Fibroblast of peridontal ligament (primary cell): ENCODE results near the gene MYLK3.
A peak's percentile ranks its signal among the peaks of the same experiment; 100 is the strongest.
"Not testable (repeated sequence)": the region's sequence is repeated elsewhere in the genome, so short reads cannot be mapped to it uniquely, and the experiment has no call there.

ENCODE experiments used
- DNase-seq: peaks from one replicate; pipeline ENCODE4 v3.0.0-alpha.2; 2010; ENCODE audit errors: extremely low read depth

MYLK3 gene

DNA sequence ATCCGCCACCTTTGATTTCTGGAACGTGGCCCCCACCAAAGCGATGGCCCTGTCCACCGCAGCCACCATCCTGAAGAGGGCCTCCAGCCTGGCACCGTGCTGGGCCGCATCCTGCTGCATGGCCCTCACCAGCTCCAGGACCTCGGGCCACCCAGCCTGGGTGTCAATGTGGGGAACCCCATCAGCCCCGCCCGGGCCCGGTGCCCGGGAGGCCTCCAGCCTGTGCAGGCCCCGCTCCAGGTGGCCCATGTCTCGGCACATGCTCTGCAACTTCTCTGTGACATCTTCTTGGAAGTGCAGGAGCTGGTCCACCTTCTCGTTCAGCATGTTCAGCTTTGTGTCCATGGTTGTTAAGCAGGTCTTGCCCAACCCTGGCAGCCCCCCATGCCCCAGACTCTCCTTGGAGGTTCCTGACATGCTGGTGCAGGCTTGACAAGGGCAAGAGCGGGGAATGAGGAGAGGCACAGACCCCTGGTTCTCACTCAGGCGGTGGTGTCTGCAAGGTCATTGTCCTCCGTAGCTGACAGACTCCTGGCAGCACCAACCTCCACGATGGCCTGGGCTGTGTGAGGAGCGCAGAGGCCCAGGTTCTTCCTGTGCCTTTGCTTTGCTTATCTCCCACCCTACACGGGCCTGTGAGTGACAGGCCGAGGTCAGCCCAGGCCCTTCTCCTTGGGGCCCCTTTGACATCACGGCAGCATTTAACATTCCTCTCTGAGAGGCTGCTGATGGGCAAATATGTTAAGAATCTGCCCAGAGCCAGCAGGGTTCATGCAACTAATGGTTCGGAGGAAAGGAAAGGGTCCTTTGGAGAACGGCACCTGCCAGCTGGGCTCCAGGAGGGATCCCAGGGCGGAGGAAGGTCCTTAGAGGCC, at the start of gene MYLK3:
Gene MYLK3 (minus strand): TSS at position 568 of the 875 bp plus-strand sequence. CDS start 151 bp downstream, at position 417.
- DNase-seq = no peak

GRCh38 chr16:46797501-46797900, 49.4 kb upstream of the MYLK3 start:
- no peak for DNase-seq

DNA sequence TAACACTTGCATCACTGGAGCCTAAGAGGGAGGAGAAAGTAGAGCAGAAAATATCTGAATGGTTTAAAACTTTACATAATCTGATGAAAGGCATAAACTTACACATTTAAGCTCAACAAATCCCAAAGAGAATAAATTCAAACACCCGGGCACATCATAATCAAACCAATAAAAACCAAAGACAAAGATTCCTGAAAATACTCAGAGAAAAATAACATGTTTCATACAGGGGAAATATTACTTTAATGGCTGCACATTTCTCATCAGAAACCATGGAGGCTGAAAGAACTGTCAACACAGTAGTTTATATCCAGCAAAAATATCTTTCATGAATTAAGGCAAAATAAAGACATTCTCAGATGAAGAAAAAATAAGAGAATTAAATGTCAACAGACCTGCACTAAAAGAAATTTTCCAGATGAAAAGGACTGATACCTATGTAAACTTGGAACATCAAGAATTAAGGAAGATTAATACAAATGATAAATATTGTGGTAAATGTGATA, 48.7 kb upstream of the MYLK3 start:
- no peak for DNase-seq

DNA sequence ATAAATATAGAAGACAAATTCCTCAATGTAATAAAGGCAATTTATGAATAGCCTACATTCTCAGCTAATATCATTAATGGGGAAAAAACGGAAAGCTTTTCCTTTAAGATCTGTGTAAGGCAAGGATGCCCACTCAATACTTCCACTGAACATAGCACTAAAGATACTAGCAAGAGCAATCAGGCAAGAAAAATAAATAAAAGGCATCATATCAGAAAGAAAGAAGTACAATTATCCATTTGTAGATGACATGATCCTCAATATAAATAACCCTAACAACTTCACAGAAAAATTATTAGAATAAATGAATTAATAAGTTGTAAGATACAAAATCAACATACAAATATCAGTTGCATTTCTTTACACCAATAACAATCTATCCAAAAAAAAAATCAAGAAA, 45.7 kb upstream of the MYLK3 start:
- DNase-seq = no peak

DNA sequence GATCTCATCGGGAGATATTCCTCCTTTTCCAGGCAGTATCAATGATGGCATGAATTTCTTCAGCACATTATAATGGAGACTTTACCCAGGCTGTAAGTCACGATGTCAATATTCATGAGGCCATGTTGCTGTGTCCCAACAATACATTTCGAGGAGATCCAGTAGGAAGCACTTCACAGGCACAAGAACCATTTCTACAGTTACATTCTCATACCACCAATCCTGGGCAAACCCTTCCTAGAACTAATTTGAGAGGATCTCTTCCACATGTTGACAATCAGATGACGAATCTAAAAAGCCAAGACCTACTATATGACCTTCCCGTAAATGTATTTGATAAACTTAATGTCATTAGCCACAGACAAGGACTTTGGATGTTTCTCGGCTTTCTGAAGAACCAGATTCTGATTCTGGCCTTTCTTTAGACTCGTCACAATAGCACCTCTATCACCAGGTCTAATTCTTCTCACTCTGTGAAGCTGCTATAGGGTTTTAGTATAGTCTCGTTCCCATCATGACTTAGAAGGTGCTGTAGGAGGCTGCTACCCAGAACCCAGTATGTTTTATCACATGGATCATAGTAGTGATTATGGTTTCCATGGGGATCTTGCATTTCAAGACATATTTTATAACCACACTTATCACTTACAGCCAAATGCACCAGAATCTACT, 42.6 kb upstream of the MYLK3 start:
- peak; percentile 6 for DNase-seq

GRCh38 chr16:46789499-46790414, 41.6 kb upstream of the MYLK3 start:
- DNase-seq = peak; percentile 51

DNA sequence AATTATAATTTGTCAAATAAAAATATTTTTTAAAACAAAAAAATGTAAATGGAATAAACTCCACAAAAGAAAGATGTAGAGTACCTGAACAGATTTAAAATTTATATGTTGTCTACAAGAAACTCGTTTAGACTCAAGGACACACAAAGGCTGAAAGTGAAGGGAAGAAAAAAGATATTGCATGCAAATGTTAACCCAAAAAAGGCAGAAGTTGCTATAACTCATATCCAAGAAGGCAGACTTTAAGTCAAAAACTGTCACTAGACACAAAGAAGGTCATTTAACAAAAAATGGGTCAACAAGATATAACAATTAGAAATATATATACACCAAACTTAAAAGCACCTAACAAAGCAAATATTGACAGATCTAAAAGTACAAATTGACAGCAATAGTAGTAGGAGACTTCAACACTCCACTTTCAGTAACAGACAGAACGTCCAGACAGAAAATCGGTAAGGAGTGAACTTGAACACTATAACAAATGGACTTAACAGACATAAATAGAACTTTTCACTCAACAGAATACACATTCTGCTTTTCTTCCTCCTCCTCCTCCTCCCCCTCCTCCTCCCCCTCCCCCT, 40.8 kb upstream of the MYLK3 start:
- no peak for DNase-seq

DNA sequence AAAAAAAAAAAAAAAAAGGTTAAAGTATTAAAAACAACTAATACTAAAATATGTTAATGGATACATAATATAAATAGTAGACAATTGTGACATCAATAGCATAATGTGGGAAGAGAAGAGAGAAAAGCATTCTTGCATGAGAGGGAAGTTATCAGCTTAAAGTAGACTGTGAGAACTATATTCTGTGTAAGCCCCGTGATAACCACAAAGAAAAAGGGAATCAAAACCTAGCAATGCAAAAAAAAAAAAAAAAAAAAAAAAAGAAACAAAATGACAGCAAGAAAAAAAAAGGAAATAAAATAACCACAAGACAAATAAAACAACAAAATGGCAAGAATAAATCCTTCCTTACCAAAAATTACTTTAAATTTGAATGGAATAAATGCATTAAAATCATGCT, 39.8 kb upstream of the MYLK3 start:
- DNase-seq = no peak

GRCh38 chr16:46785076-46785845, 37.1 kb upstream of the MYLK3 start:
- DNase-seq = no peak

DNA sequence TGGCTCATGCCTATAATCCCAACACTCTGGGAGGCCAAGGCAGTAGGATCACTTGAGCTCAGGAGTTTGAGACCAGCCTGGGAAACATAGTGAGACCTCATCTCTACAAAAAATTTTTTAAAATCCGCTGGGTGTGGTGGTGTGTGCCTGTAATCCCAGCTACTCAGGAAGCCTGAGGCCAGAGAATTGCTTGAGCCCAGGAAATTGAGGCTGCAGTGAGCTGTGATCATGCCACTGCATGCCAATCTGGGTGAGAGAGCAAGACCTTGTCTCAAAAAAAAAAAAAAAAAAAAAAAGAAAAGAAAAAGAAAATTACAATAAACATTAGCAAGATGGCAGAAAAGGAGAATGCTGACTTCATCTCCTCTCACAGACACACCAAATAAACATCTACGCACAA, 36.4 kb upstream of the MYLK3 start:
- not testable (repeated sequence) for DNase-seq

- no peak for DNase-seq
Observed at GRCh38 chr16:46783800-46784199, 35.7 kb upstream of the MYLK3 start.

DNA sequence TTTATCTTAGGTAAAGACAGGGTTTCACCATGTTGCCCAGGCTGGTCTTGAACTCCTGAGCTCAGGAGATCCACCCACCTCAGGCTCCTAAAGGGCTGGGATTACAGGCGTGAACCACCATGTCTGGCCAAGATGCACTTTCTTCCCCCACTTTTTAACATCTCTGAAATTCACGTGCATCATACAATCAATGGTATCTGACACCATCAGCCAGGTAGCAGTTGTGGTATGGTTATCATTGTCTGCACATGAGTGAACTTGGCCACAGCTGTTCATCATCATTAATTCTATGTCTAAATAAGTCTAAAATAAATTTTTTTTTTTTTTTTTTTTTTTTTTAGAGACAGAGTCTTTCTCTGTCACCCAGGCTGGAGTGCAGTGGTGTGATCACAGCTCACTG, 34.2 kb upstream of the MYLK3 start:
- no peak for DNase-seq

DNA sequence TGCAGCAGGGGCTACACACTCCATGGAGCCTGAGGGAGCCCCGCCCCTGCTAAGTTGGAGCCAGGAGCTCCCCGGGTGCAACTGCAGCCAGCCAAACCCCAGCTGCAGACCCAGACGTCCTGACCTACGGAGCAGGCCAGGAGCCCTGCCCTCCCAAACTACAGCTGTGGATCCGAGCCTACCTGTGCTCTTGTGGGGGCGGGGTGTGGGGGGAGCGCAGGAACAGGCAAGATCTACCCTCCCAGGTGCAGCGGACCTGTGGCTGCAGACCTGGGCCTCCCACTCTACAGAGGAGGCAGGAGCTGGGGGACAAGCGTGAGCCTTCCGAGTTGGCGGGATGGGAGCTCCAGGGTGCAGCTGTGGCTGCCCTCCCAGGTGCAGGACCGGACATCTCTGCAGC, 29.7 kb upstream of the MYLK3 start:
- no peak for DNase-seq

GRCh38 chr16:46775214-46775613, 27.1 kb upstream of the MYLK3 start:
- DNase-seq = peak; percentile 4

DNA sequence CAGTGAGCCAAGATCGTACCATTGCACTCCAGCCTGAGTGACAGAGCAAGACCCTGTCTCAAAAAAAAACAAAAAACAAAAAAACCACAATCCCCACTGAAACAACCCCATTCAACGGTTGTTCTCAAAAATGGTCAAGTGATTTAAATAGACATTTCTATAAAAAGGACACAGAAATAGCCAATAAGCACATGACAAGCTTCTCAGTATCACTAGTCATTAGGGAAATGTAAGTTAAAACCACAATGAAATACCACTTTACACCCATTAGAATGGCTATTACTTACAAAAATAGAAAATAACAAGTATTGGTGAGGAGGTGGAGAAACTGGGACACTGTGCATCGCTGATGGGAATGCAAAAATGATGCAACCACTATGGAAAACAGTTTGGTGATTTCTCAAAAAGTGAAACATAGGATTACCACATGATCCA, 26.6 kb upstream of the MYLK3 start:
- no peak for DNase-seq

DNA sequence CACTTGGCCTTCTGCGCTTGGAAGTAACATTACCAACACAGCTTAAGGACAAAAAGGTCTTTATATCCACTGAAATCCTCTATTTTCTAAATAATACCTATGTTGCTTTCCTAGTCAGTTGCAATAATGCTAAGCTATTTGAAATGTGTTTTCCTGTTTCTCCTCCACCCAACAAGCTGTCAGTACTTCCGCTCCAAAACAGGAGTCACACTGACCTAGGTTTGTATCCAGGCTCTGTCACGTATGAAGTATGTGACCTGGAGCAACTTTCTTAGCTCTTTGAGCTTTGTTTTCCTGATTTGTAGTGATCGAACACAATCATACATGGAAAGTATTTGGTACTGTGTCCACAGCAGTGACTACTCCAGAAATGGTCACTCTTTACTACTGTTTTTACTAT, 24.3 kb upstream of the MYLK3 start:
- no peak for DNase-seq

DNA sequence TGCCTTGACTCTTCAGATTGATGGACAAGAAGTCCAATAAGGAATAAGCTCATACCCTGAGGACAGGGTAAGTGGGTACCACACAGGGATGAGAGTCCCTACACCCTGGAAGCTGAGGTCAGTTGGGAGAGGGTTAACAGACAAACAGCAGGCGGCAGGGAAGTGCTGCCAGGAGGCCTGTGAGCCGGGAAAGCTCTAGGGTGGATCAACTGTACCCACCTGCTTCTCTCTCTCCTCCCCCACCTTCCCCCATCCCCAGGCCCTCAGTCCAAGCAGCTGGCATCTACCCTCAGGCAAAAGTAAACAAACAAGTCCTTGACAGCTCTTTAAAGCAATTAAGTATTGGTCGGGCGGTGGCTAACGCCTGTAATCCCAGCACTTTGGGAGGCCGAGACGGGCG, 20.7 kb upstream of the MYLK3 start:
- DNase-seq = no peak

GRCh38 chr16:46765050-46765449, 16.9 kb upstream of the MYLK3 start:
- peak; percentile 27 for DNase-seq

- no peak for DNase-seq
Observed at GRCh38 chr16:46763147-46763546, 15.0 kb upstream of the MYLK3 start.

GRCh38 chr16:46762583-46762982, 14.4 kb upstream of the MYLK3 start:
- no peak for DNase-seq

- no peak for DNase-seq
Observed at GRCh38 chr16:46759309-46759708, 11.2 kb upstream of the MYLK3 start.
